RPMI7951 (cell line): ENCODE results near the gene SLC29A2. TPM values are rescaled to one million over a fixed set of nuclear protein-coding genes. Genes with fewer than 3 reads are reported as not detected.
A peak's percentile ranks its signal among the peaks of the same experiment; 100 is the strongest.
"Not testable (repeated sequence)": the region's sequence is repeated elsewhere in the genome, so short reads cannot be mapped to it uniquely, and the experiment has no call there.

Source experiments
- DNase-seq: peaks from one replicate; pipeline ENCODE4 v3.0.0-alpha.2; 2012; ENCODE audit warnings: low read depth
- total RNA-seq: library from RNA; depleted of rRNA; stranded (reverse); fragments of >200 nt; shearing (Covaris generic); gene quantifications from 2 replicates; pipeline ENCODE4 v1.2.3, GENCODE V29; 2014; rRNA removed

The SLC29A2 gene
- total RNA-seq, 1 experiment from 2014 or later = 1.4 TPM

DNA sequence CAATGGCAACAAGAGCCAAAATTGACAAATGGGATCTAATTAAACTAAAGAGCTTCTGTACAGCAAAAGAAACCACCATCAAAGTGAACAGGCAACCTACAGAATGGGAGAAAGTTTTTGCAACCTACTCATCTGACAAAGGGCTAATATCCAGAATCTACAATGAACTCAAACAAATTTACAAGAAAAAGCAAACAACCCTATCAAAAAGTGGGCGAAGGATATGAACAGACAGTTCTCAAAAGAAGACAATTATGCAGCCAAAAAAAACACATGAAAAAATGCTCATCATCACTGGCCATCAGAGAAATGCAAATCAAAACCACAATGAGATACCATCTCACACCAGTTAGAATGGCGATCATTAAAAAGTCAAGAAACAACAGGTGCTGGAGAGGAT is 51.3 kb downstream of the SLC29A2 start:
- not testable (repeated sequence) for DNase-seq

DNA sequence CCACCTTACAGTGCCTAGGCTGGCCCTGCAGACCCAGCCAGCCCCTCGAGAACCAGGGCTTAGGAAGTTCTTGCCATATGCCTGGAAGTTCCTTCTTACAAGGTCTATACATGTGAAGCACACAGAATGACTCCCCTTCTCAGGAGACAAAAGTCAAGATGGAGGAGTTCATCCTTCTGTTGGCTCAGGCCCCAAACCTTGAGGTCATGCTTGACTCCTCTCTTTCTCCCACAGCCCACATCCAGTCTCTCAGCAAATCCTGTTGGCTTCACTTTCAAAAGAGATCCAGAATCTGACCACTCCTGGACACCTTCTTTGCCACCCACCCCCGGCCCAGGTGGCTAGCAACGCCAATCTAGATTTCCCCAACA is 53.0 kb downstream of the SLC29A2 start:
- peak; percentile 55 for DNase-seq

DNA sequence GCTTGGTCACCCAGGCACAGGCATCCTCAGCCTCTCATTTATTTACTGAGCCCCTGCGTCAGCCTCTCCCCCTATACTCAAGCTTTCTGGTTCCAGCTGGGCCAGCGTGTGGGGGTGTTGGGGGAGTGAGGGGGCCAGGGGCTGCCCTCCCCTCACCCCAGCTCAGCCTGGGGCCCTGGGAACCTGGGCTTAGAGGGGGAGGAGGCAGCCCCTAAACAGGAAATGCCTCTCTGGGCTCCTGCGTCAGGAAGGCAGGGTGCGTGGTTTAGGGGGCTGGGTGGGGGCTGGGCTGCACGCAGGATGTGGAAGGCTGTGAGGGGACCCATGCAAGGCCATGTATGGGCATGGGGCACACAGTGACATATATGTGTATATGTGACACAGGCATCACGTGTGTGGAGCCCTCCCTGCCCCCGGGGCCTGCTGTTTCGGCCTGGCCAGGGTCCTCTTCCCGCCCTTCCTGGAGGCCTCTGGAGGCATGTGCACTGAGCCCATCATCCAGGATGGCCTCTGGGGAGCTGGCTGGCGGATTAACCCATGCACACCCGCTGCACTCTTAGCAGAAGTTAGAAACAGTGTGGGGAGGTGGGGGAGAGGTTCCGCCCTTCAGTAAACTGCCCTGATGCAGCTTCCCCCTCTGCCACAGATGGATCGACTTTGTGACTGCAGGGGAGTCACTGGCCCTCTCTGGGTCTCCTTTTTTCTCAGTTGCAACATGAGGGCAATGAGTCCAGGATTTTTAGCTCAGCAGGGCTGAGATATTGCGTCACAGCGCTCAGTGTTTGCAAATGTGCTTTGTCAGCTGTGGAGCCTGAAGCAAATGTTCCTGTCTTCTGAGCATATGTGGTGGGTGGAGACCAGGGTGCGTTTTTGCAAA is 53.6 kb downstream of the SLC29A2 start:
- DNase-seq = peak; percentile 80

DNA sequence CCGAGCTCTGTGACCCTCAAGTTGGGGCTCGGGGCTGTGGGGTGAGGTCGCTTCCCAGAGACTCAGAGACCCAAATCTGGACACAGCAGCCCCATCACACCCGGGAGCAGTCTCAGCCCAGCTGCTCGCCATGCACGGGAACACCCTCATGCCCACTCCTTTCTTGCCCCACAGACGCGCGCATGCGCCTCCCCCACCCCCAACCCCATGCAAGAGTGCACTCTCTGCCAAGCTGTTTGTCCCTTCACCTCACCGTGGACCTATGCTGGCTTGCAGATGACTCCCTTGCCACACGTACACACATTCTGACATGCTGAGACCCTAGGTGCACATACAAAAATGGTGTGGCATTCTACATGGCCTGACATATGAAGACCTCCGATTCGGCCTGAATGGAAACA is 54.2 kb downstream of the SLC29A2 start:
- no peak for DNase-seq

DNA sequence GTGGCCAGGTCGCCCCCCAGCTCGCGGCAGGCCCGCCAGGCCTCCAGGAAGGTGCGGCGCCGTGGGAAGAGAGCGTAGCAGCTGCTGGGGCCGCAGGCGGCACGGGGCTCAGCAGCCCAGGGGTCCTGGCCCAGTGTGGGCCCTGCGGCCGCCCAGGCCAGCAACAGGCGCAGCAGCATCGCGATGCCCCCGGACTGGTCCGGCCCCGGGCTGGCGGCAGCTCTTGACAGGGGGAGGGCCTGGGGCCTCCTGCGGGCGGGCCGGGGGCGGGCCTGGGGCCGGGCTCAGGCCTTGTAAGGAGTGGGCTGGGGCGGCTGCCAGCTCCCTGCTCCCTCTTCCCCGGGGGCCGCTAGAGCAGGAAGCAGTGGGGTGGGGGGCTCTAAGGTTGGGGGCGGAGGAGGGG is 54.7 kb downstream of the SLC29A2 start, which contains the start of gene CD248:
CD248 (minus strand) TSS at position 196 of the 403 bp plus-strand sequence; CDS start at position 179, 17 bp downstream.
- DNase-seq = no peak

- no peak for DNase-seq
Observed at GRCh38 chr11:66315921-66316811, 55.4 kb downstream of the SLC29A2 start.

DNA sequence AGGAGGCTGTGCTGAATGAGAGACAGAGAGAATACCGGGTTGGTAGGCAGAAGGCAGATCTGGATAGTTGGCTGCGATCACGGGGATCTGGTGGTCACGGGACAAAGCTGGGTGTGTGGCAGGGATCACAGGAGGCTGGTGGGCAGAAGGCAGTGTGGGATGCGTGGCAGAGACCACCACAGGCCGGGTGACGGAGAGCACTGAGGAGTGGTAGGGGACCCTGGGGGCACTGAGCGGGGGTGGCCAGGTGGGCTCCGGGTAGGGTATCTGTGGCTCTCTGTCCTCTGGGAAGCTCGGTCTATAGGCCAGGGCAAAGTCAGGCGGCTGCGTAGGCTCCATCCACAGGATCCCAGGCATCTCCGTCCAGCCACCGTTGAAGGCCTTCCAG is 56.1 kb downstream of the SLC29A2 start:
- DNase-seq = no peak

DNA sequence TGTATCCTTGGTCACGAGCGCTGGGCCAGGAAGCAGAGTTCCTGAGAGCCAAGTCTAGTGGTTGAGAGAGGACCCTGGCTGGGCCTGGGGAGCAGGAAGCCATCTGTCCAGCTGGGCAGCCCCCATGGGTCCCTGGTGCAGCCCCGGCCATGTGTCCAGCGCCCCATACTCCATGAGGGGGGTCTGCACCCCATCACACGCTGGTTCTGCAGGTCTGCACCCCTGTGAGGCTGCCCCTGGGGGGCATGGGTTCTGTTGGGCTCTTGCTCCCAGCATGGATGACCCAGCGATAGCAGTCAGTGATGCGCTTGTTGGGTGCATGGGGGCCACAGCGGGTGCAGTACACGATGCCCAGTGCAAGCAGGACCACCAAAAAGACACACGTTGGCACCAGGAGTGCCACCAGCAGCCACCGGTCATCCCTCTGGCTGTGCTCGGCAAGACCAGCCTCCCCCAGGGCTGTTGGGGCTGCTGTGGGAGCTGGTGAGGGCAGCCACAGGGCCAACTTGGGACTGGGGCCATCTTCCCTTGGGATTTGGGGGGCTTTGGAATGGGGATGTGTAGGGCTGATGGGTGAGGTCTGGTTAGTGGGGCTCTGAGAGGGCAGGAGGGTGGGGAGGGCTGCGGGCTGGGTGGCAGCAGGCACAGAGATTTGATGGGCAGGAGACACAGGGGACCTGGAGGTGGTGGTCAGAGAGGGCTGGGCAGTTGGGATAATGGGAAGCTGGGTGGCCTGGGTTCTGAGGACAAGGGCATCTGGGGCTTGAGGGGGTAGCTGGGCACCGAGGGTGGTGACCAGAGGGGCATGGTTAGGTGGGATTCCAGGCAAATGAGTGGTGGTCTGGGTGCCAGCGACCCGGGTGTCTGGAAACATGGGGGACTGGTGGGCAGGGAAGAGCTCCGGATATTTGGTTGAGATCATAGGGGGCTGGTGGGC is 56.7 kb downstream of the SLC29A2 start:
- DNase-seq = no peak

- DNase-seq = no peak
Observed at GRCh38 chr11:66314186-66314501, 57.4 kb downstream of the SLC29A2 start.

DNA sequence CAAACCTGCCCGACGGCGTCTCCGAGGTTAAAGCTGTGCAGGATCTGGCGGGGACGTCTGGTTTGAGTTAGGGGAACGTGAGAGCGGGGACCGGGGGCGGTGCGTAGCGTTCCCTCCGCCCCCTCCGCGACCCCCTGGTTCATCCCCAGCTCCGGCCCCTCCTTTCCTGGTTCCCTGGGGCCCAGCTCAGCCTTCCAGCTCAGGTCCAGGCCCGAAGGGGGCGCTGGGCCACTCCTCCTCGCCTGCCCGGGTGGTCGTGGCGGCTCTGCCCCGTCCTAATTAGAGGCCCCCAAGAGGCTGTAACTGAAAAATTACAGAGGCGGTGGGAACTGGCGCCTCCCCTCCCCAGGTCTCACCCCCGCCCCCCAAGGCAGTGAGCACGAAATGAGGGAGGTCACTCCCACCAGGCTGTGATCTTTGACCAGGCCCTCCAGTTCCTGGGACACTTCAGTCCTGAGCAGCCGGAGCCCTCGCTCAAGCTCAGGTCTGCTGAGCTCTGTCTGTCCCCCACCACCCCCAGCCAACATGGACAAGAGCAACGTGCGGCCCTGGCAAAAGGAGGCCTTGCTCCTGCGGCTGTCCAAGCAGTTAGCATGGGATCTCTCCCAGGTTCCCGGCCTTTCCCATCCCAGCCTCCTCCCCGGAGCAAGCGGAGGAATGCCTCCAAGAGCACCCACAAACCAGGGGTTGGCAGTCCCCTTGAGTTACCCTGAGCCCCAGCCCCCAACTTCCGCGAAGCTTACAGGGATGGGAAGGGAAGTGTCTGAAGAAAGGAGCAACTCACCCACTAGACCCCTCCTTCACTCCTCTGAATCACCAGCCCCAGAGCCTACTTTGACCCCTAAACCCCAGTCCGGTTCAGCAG is 58.0 kb downstream of the SLC29A2 start:
- DNase-seq = no peak

GRCh38 chr11:66312549-66313320 is 58.8 kb downstream of the SLC29A2 start:
- DNase-seq = peak; percentile 99

Other genes with a start within 250 kb of the SLC29A2 start
- 9.9 and 11.2 TPM in 2 replicates for gene KLC2, start 114.1 kb downstream of the SLC29A2 start, total RNA-seq
- 146 and 161 TPM in 2 replicates for gene RAB1B, start 103.1 kb downstream of the SLC29A2 start, total RNA-seq
- gene CNIH2, start 93.6 kb downstream of the SLC29A2 start, total RNA-seq = 6.0 and 9.3 TPM in 2 replicates
- gene YIF1A, start 82.6 kb downstream of the SLC29A2 start, total RNA-seq = 119 and 167 TPM in 2 replicates
- 0.39 TPM in 1 of 2 replicates, not detected in the other for gene TMEM151A, start 79.9 kb downstream of the SLC29A2 start, total RNA-seq
- gene CD248, start 54.7 kb downstream of the SLC29A2 start, total RNA-seq = not detected in 2 replicates
- gene RIN1, start 35.3 kb downstream of the SLC29A2 start, total RNA-seq = 28.0 and 38.8 TPM in 2 replicates
- gene BRMS1, start 26.7 kb downstream of the SLC29A2 start, total RNA-seq = 91.7 and 92.6 TPM in 2 replicates
- 49.3 and 50.5 TPM in 2 replicates for gene B4GAT1, start 24.1 kb downstream of the SLC29A2 start, total RNA-seq
- gene NPAS4, start 49.3 kb upstream of the SLC29A2 start, total RNA-seq = not detected in 2 replicates
- gene MRPL11, start 67.1 kb upstream of the SLC29A2 start, total RNA-seq = 67.6 and 74.4 TPM in 2 replicates
- 6.6 TPM in 2 replicates for gene PELI3, start 95.1 kb upstream of the SLC29A2 start, total RNA-seq
- 36.8 and 46.4 TPM in 2 replicates for gene DPP3, start 108.7 kb upstream of the SLC29A2 start, total RNA-seq
- gene BBS1, start 138.9 kb upstream of the SLC29A2 start, total RNA-seq = 17.5 and 29.6 TPM in 2 replicates
- gene ZDHHC24, start 174.3 kb upstream of the SLC29A2 start, total RNA-seq = 7.2 and 10.9 TPM in 2 replicates
- gene ACTN3, start 175.1 kb upstream of the SLC29A2 start, total RNA-seq = under 0.01 TPM in 1 of 2 replicates, not detected in the other
- 26.3 and 27.5 TPM in 2 replicates for gene CTSF, start 196.8 kb upstream of the SLC29A2 start, total RNA-seq
- gene CCDC87, start 221.3 kb upstream of the SLC29A2 start, total RNA-seq = 0.10 and 0.84 TPM in 2 replicates
- gene CCS, start 221.4 kb upstream of the SLC29A2 start, total RNA-seq = 28.5 and 33.3 TPM in 2 replicates
- gene RBM14, start 244.9 kb upstream of the SLC29A2 start, total RNA-seq = 32.8 and 34.1 TPM in 2 replicates